Mammary epithelial cell (primary cell): ENCODE results near the gene OR52D1.

Source experiments
- EZH2 ChIP-seq: IDR thresholded peaks from 2 replicates; pipeline ENCODE4 v1.6.1; 2012; ENCODE audit warnings: low read length, inconsistent platforms, borderline replicate concordance
- TF ChIP-seq, protein P1 (sequence below), 2 donors: IDR thresholded peaks in 1 of 2; conservative IDR thresholded peaks in 1 of 2; 2 replicates each; pipeline ENCODE4 v1.5.1; 2011 to 2012; ENCODE audit warnings: inconsistent platforms in 2 of 2, low read length in 2 of 2, mild to moderate bottlenecking in 2 of 2, control low read depth in 1 of 2, low read depth in 1 of 2; ENCODE audit not compliant: insufficient read depth in 1 of 2; ENCODE audit errors: extremely low read depth in 1 of 2

- TF ChIP-seq, protein P1, sequence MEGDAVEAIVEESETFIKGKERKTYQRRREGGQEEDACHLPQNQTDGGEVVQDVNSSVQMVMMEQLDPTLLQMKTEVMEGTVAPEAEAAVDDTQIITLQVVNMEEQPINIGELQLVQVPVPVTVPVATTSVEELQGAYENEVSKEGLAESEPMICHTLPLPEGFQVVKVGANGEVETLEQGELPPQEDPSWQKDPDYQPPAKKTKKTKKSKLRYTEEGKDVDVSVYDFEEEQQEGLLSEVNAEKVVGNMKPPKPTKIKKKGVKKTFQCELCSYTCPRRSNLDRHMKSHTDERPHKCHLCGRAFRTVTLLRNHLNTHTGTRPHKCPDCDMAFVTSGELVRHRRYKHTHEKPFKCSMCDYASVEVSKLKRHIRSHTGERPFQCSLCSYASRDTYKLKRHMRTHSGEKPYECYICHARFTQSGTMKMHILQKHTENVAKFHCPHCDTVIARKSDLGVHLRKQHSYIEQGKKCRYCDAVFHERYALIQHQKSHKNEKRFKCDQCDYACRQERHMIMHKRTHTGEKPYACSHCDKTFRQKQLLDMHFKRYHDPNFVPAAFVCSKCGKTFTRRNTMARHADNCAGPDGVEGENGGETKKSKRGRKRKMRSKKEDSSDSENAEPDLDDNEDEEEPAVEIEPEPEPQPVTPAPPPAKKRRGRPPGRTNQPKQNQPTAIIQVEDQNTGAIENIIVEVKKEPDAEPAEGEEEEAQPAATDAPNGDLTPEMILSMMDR (conservative IDR thresholded peaks at IDR 0.05 in 1 of 2, IDR thresholded peaks at IDR 0.05 in 1 of 2; ENCODE audit: extremely low read depth in 1 of 2, insufficient read depth in 1 of 2, low read depth in 1 of 2, low read length in 2 of 2) = no peak
- no peak for TF ChIP-seq EZH2
These were observed 1.3 kb downstream of the OR52D1 start for GRCh38 chr11:5489576-5490357.
